ENCODE results near the gene NEU3.

GRCh38 chr11:75031224-75031753, 42.6 kb downstream of the NEU3 start:
- TF ChIP-seq CTCF (optimal IDR thresholded peaks at IDR 0.05 in 1 of 3, IDR thresholded peaks at IDR 0.05 in 1 of 3, conservative IDR thresholded peaks at IDR 0.05 in 1 of 3; ENCODE audit: extremely low read depth in 1 of 3, insufficient read depth in 2 of 3, low read length in 3 of 3), result no peak
- no peak for TF ChIP-seq EZH2 (IDR thresholded peaks at IDR 0.05; ENCODE audit: low read length)
